ENCODE data around the gene ZNF485.
"Not testable (repeated sequence)": the region's sequence is repeated elsewhere in the genome, so short reads cannot be mapped to it uniquely, and the experiment has no call there.

The ZNF485 gene

GRCh38 chr10:43584051-43584450 is 22.2 kb upstream of the ZNF485 start:
- H3K27ac ChIP-seq (ENCODE audit: low read depth, low read length): no peak overlapping the region
- H3K9me2 ChIP-seq (replicated peaks; ENCODE audit: insufficient read depth, low read length): no peaks in the 10 kb centered on the region
- H3F3A ChIP-seq (ENCODE audit: insufficient read depth): no peaks in the 10 kb centered on the region
- no peaks in the 10 kb centered on the region for H3K79me2 ChIP-seq (ENCODE audit: insufficient read depth, low read length)
- H3K9ac ChIP-seq (ENCODE audit: low read length): no peak overlapping the region
- no peaks in the 10 kb centered on the region for H3K9me3 ChIP-seq (ENCODE audit: insufficient read depth, low read length)
- H3K27me3 ChIP-seq (ENCODE audit: low read length): no peaks in the 10 kb centered on the region
- no peak for TF ChIP-seq EZH2phosphoT487 (conservative IDR thresholded peaks at IDR 0.05; ENCODE audit: low read length)
- no peak for TF ChIP-seq CTCF (IDR thresholded peaks at IDR 0.05; ENCODE audit: insufficient read depth, low read length, poor library complexity, severe bottlenecking)
- no peak overlapping the region for H3K4me2 ChIP-seq (ENCODE audit: low read depth, low read length, poor library complexity, severe bottlenecking)
- H4K20me1 ChIP-seq (ENCODE audit: low read depth, low read length): no peaks in the 10 kb centered on the region
- no peak overlapping the region for H2AFZ ChIP-seq (ENCODE audit: low read depth, low read length, severe bottlenecking)
- no peaks in the 10 kb centered on the region for H3K36me3 ChIP-seq (ENCODE audit: low read length)
- H3K4me3 ChIP-seq (ENCODE audit: insufficient read depth, low read length, poor library complexity, severe bottlenecking): no peak overlapping the region

- Histone ChIP-seq H3K36me3 (ENCODE audit: low read length) (no peaks in the 10 kb centered on the region), H3K27me3 (ENCODE audit: low read length) (no peaks in the 10 kb centered on the region), H3K9me2 (replicated peaks; ENCODE audit: insufficient read depth, low read length) (no peaks in the 10 kb centered on the region), H3K79me2 (ENCODE audit: insufficient read depth, low read length) (no peaks in the 10 kb centered on the region), H3K27ac (ENCODE audit: low read depth, low read length) (no peak overlapping the region), H3K4me2 (ENCODE audit: low read depth, low read length, poor library complexity, severe bottlenecking) (no peak overlapping the region), H2AFZ (ENCODE audit: low read depth, low read length, severe bottlenecking) (no peak overlapping the region), H3F3A (ENCODE audit: insufficient read depth) (no peaks in the 10 kb centered on the region), H4K20me1 (ENCODE audit: low read depth, low read length) (no peaks in the 10 kb centered on the region), H3K4me3 (ENCODE audit: insufficient read depth, low read length, poor library complexity, severe bottlenecking) (no peak overlapping the region), H3K9ac (ENCODE audit: low read length) (no peak overlapping the region), H3K9me3 (ENCODE audit: insufficient read depth, low read length) (no peaks in the 10 kb centered on the region)
- no peak for TF ChIP-seq CTCF (IDR thresholded peaks at IDR 0.05; ENCODE audit: insufficient read depth, low read length, poor library complexity, severe bottlenecking)
- no peak for TF ChIP-seq EZH2phosphoT487 (conservative IDR thresholded peaks at IDR 0.05; ENCODE audit: low read length)
Observed at GRCh38 chr10:43585046-43585445, 21.2 kb upstream of the ZNF485 start.

- Histone ChIP-seq H2AFZ (ENCODE audit: low read depth, low read length, severe bottlenecking) (no peak overlapping the region), H3K27me3 (ENCODE audit: low read length) (no peaks in the 10 kb centered on the region), H3K36me3 (ENCODE audit: low read length) (no peaks in the 10 kb centered on the region), H3K79me2 (ENCODE audit: insufficient read depth, low read length) (no peaks in the 10 kb centered on the region), H3K9ac (ENCODE audit: low read length) (no peak overlapping the region), H3K9me3 (ENCODE audit: insufficient read depth, low read length) (no peaks in the 10 kb centered on the region), H3K4me2 (ENCODE audit: low read depth, low read length, poor library complexity, severe bottlenecking) (no peak overlapping the region), H3K4me3 (ENCODE audit: insufficient read depth, low read length, poor library complexity, severe bottlenecking) (no peak overlapping the region), H3F3A (ENCODE audit: insufficient read depth) (no peaks in the 10 kb centered on the region), H4K20me1 (ENCODE audit: low read depth, low read length) (no peaks in the 10 kb centered on the region), H3K27ac (ENCODE audit: low read depth, low read length) (no peak overlapping the region), H3K9me2 (replicated peaks; ENCODE audit: insufficient read depth, low read length) (no peaks in the 10 kb centered on the region)
- TF ChIP-seq EZH2phosphoT487 (conservative IDR thresholded peaks at IDR 0.05; ENCODE audit: low read length) (no peak), CTCF (IDR thresholded peaks at IDR 0.05; ENCODE audit: insufficient read depth, low read length, poor library complexity, severe bottlenecking) (no peak)
Observed at GRCh38 chr10:43585981-43586729, 20.1 kb upstream of the ZNF485 start.

GRCh38 chr10:43586730-43587115 is 19.5 kb upstream of the ZNF485 start:
- H3K4me2 ChIP-seq (ENCODE audit: low read depth, low read length, poor library complexity, severe bottlenecking); H2AFZ ChIP-seq (ENCODE audit: low read depth, low read length, severe bottlenecking); H3K27me3 ChIP-seq (ENCODE audit: low read length); H3K36me3 ChIP-seq (ENCODE audit: low read length); H3K27ac ChIP-seq (ENCODE audit: low read depth, low read length); H3K9me2 ChIP-seq (replicated peaks; ENCODE audit: insufficient read depth, low read length); H4K20me1 ChIP-seq (ENCODE audit: low read depth, low read length); H3K9ac ChIP-seq (ENCODE audit: low read length); H3K4me3 ChIP-seq (ENCODE audit: insufficient read depth, low read length, poor library complexity, severe bottlenecking); H3K9me3 ChIP-seq (ENCODE audit: insufficient read depth, low read length); H3K79me2 ChIP-seq (ENCODE audit: insufficient read depth, low read length); H3F3A ChIP-seq (ENCODE audit: insufficient read depth): not testable (repeated sequence)
